Stimulated activated CD4-positive, alpha-beta T cell treated with anti-CD3 and anti-CD28 coated beads, Interleukin-2, amount 100 ng/mL, for 48 hours (primary cell): Measurements from ENCODE around the gene ETFA.

Experiments
- DNase-seq, 2 donors: peaks; one replicate each; pipeline ENCODE4 v3.0.0-alpha.2; 2020

ETFA gene

GRCh38 chr15:76191539-76192244 lies 119.6 kb downstream of the ETFA start:
- DNase-seq = no peak

GRCh38 chr15:76190751-76191538 lies 120.3 kb downstream of the ETFA start:
- DNase-seq = peak; percentile 69 to 78

- DNase-seq = no peak
Observed at GRCh38 chr15:76190070-76190564, 121.2 kb downstream of the ETFA start.

GRCh38 chr15:76189106-76189505 lies 122.2 kb downstream of the ETFA start:
- DNase-seq = no peak

GRCh38 chr15:76187163-76187562 lies 124.1 kb downstream of the ETFA start:
- DNase-seq = no peak

- DNase-seq = peak in 1 of 2 donors; percentile 12
Observed at GRCh38 chr15:76185716-76186115, 125.6 kb downstream of the ETFA start.

GRCh38 chr15:76184650-76185035 lies 126.6 kb downstream of the ETFA start:
- DNase-seq = no peak

GRCh38 chr15:76183930-76184649 lies 127.2 kb downstream of the ETFA start:
- no peak for DNase-seq

- DNase-seq = peak; percentile 18 to 32
Observed at GRCh38 chr15:76181705-76182107, 129.6 kb downstream of the ETFA start.

- DNase-seq = no peak
Observed at GRCh38 chr15:76180321-76180720, 130.9 kb downstream of the ETFA start.

- DNase-seq = no peak
Observed at GRCh38 chr15:76179023-76179422, 132.2 kb downstream of the ETFA start.

GRCh38 chr15:76178296-76179000 lies 132.8 kb downstream of the ETFA start:
- no peak for DNase-seq

- DNase-seq = no peak
Observed at GRCh38 chr15:76177491-76178040, 133.7 kb downstream of the ETFA start.

GRCh38 chr15:76176487-76177085 lies 134.7 kb downstream of the ETFA start:
- DNase-seq = no peak

- no peak for DNase-seq
Observed at GRCh38 chr15:76176059-76176458, 135.2 kb downstream of the ETFA start.

- DNase-seq = no peak
Observed at GRCh38 chr15:76175442-76175841, 135.8 kb downstream of the ETFA start.

- no peak for DNase-seq
Observed at GRCh38 chr15:76174654-76175053, 136.6 kb downstream of the ETFA start.

- DNase-seq = no peak
Observed at GRCh38 chr15:76173317-76173834, 137.9 kb downstream of the ETFA start.

- no peak for DNase-seq
Observed at GRCh38 chr15:76172782-76173181, 138.5 kb downstream of the ETFA start.

GRCh38 chr15:76169911-76170800 lies 141.1 kb downstream of the ETFA start:
- DNase-seq = no peak

GRCh38 chr15:76169018-76169417 lies 142.3 kb downstream of the ETFA start:
- DNase-seq = no peak
